Measurements from ENCODE around the gene ST6GALNAC4. TPM values are rescaled to one million over a fixed set of nuclear protein-coding genes. Genes with fewer than 3 reads are reported as not detected.
A peak's percentile ranks its signal among the peaks of the same experiment; 100 is the strongest.

Gene ST6GALNAC4
- total and polyA plus RNA-seq, 10 of the 15 experiments (the other 5 are each of a cell fraction or from before 2014, with no cell fraction given), result 4.2 to 63.2 (median 35.2) TPM

GRCh38 chr9:127931092-127931881, 14.4 kb upstream of the ST6GALNAC4 start:
- DNase-seq (ENCODE audit: low read depth, low spot score) (no peak), ATAC-seq (peak; percentile 58), FAIRE-seq (peak; percentile 70)
- no peak overlapping the region for H3K27ac ChIP-seq (ENCODE audit: control insufficient read depth, insufficient read depth)
- SMC1A ChIA-PET (ENCODE audit: uncharacterized antibody, unreplicated experiment), result no interaction called here
- RAD21 ChIA-PET (ENCODE audit: unreplicated experiment), result interaction anchor here (1.6 kb wide), 1 partner anchor 11 kb away, joined by 4 read pairs; no protein-coding TSS in a partner anchor
- H4K20me1 ChIP-seq (ENCODE audit: control insufficient read depth, insufficient read depth), result peaks cover 2% of the 10 kb centered on the region; the same call in 1 of the 2 replicates
- peaks cover 0 to 2% of the 10 kb centered on the region in 2 experiments; a peak in 2 of 4 replicates for H3K36me3 ChIP-seq (ENCODE audit: control insufficient read depth in 2 of 2, insufficient read depth in 2 of 2, low read length in 1 of 2)
- no peaks in the 10 kb centered on the region for H3K9me3 ChIP-seq (replicated peaks; ENCODE audit: control insufficient read depth, insufficient read depth, low read length)
- peaks cover 21% of the 10 kb centered on the region for H3K4me1 ChIP-seq (ENCODE audit: control insufficient read depth, insufficient read depth, low read length)
- 24% methylated on average over 18 of the region's 18 CpGs for WGBS (ENCODE audit: insufficient coverage, insufficient replicate concordance, low lambda C conversion rate, missing lambda C conversion rate)
- H2AFZ ChIP-seq (ENCODE audit: control insufficient read depth, low read depth, low read length), result peak overlapping the region; percentile 47; the same call in 1 of the 2 replicates
- POLR2A ChIA-PET, result no interaction called here
- H3K9ac ChIP-seq (ENCODE audit: control insufficient read depth, insufficient read depth, low read length), result peak overlapping the region; percentile 51; the same call in 1 of the 2 replicates
- peaks cover 8% of the 10 kb centered on the region for H3K79me2 ChIP-seq (ENCODE audit: control insufficient read depth, insufficient read depth, low read length)
- in situ Hi-C loops (cut with MboI) (no loop called here), intact Hi-C loops (cut with micrococcal nuclease; ENCODE audit: unreplicated experiment) (no loop called here)
- peak; percentile 34; the same call in 1 of the 2 replicates for TF ChIP-seq RUNX3 (IDR thresholded peaks at IDR 0.05; ENCODE audit: low read length)
- peak; percentile 34; the same call in 1 of the 2 replicates for TF ChIP-seq CREB1 (IDR thresholded peaks at IDR 0.05; ENCODE audit: low read depth)
- peak; percentile 35 to 69; a peak in 2 of 4 replicates for TF ChIP-seq BHLHE40 (IDR thresholded peaks at IDR 0.05; ENCODE audit: borderline replicate concordance in 1 of 2, low read depth in 2 of 2, low read length in 1 of 2)
- peak; percentile 36; the same call in 1 of the 2 replicates for TF ChIP-seq POLR2A (IDR thresholded peaks at IDR 0.05; ENCODE audit: low read depth, low read length)
- peak; percentile 84 for TF ChIP-seq MEF2B (IDR thresholded peaks at IDR 0.05; ENCODE audit: partially characterized antibody, poor library complexity, severe bottlenecking)
- peak; percentile 89 for TF ChIP-seq ATF7 (IDR thresholded peaks at IDR 0.05; ENCODE audit: low read depth)
- no peak for TF ChIP-seq CHD1 (IDR thresholded peaks at IDR 0.05; ENCODE audit: low read depth, low read length)
- peak; percentile 19; the same call in 1 of the 2 replicates for TF ChIP-seq ATF2 (IDR thresholded peaks at IDR 0.05; ENCODE audit: low read length)
- TF ChIP-seq MYC (IDR thresholded peaks at IDR 0.05; ENCODE audit: insufficient read depth, insufficient read length, insufficient replicate concordance, low read length, severe bottlenecking), result no peak
- TF ChIP-seq MXI1 (IDR thresholded peaks at IDR 0.05; ENCODE audit: low read depth, low read length), result peak; percentile 37; the same call in 1 of the 2 replicates
- no TSS peak for BruUV-seq (replicated peaks)
- H3K4me2 ChIP-seq (ENCODE audit: control insufficient read depth, insufficient read depth), result peak overlapping the region; percentile 96
- H3K27me3 ChIP-seq (replicated peaks in 1 of 2; ENCODE audit: control insufficient read depth in 2 of 2, insufficient read depth in 2 of 2, low read length in 1 of 2), result peaks cover 2 to 4% of the 10 kb centered on the region in 2 experiments; a peak in 3 of 4 replicates
- CTCF ChIA-PET, result interaction anchor here (1.0 to 3.2 kb wide), 2 partner anchors 11 to 196 kb away, joined by 3 to 19 read pairs; partner anchors contain the start of gene TOR2A
- peak overlapping the region; percentile 65 for H3K4me3 ChIP-seq
